GM12878 (cell line): ENCODE results near the gene KRTAP3-3. TPM values are rescaled to one million over a fixed set of nuclear protein-coding genes. Genes with fewer than 3 reads are reported as not detected.

Source experiments
- ATAC-seq: fragments of 200-7000 bp; cut with Tn5 transposase; 3 replicates; pipeline ENCODE4 v1.9.1; 2020; ENCODE audit warnings: mild to moderate bottlenecking, moderate library complexity
- BruUV-seq: library from RNA; stranded (reverse); fragments of 400-500 nt; replicated peaks from 2 replicates; lab custom pipeline; 2021; lab: Mats Ljungman, UMichigan
- CTCF ChIA-PET: fragments of 300-600 bp; sonication (Branson Sonifier 250); formaldehyde crosslinking; extraction: SDS; loops from one replicate; lab custom pipeline; 2021; ENCODE audit warnings: inconsistent platforms; lab: Yijun Ruan, JAX
- POLR2A ChIA-PET: fragments of 350-600 bp; formaldehyde crosslinking; extraction: SDS; loops from one replicate; lab custom pipeline; 2021; ENCODE audit warnings: inconsistent platforms; lab: Charles Lee
- RAD21 ChIA-PET: fragments of 300-600 bp; sonication (Branson Sonifier 250); formaldehyde crosslinking; loops from one replicate; lab custom pipeline; 2023; ENCODE audit warnings: antibody characterized with exemption; ENCODE audit not compliant: unreplicated experiment; lab: Charles Lee
- SMC1A ChIA-PET: fragments of 300-600 bp; sonication (Branson Sonifier 250); formaldehyde crosslinking; loops from one replicate; lab custom pipeline; 2023; ENCODE audit not compliant: unreplicated experiment, uncharacterized antibody; lab: Charles Lee
- DNase-seq: peaks from one replicate; pipeline ENCODE4 v3.0.0-alpha.2; 2011; ENCODE audit warnings: low read depth, low spot score
- FAIRE-seq: peaks from 3 replicates; lab custom pipeline; 2011; peaks lifted over from hg19 to GRCh38; lab: Jason Lieb, UNC
- H2AFZ ChIP-seq: 2 replicates; pipeline ENCODE4 v1.6.0; 2011; ENCODE audit warnings: low read depth, low read length, control low read depth; ENCODE audit not compliant: control insufficient read depth
- H3K27ac ChIP-seq: 2 replicates; pipeline ENCODE4 v1.5.1; 2011; ENCODE audit warnings: control low read depth; ENCODE audit not compliant: control insufficient read depth, insufficient read depth
- H3K27me3 ChIP-seq, 2 experiments: replicated peaks in 1 of 2; 2 replicates each; pipeline versions ENCODE4 v1.6.0 to v1.6.1; 2011; ENCODE audit warnings: low read length in 1 of 2; ENCODE audit not compliant: control insufficient read depth in 2 of 2, insufficient read depth in 2 of 2
- H3K36me3 ChIP-seq, 2 experiments: 2 replicates each; pipeline ENCODE4 v1.5.1; 2011; ENCODE audit warnings: low read length in 1 of 2; ENCODE audit not compliant: control insufficient read depth in 2 of 2, insufficient read depth in 2 of 2
- H3K4me1 ChIP-seq: 2 replicates; pipeline ENCODE4 v1.6.1; 2011; ENCODE audit warnings: mild to moderate bottlenecking, low read length, moderate library complexity, mixed read lengths; ENCODE audit not compliant: control insufficient read depth, insufficient read depth
- H3K4me2 ChIP-seq: 2 replicates; pipeline ENCODE4 v1.6.0; 2011; ENCODE audit warnings: control low read depth; ENCODE audit not compliant: control insufficient read depth, insufficient read depth
- H3K4me3 ChIP-seq: fragments of 200-600 bp; sonication (generic); 2 replicates; pipeline ENCODE4 v1.5.1; 2016
- H3K79me2 ChIP-seq: 2 replicates; pipeline ENCODE4 v1.6.0; 2011; ENCODE audit warnings: low read length; ENCODE audit not compliant: control insufficient read depth, insufficient read depth
- H3K9ac ChIP-seq: 2 replicates; pipeline ENCODE4 v1.8.0; 2011; ENCODE audit warnings: low read length, control low read depth, mixed read lengths; ENCODE audit not compliant: control insufficient read depth, insufficient read depth
- H3K9me3 ChIP-seq: replicated peaks from 3 replicates; pipeline ENCODE4 v1.5.1; 2011; ENCODE audit warnings: mild to moderate bottlenecking, low read length; ENCODE audit not compliant: control insufficient read depth, insufficient read depth
- H4K20me1 ChIP-seq: 2 replicates; pipeline ENCODE4 v1.6.0; 2011; ENCODE audit not compliant: control insufficient read depth, insufficient read depth
- BMI1 ChIP-seq: fragments of 450-650 bp; IDR thresholded peaks from 2 replicates; pipeline ENCODE4 v1.6.1; 2016; ENCODE audit warnings: mild to moderate bottlenecking, moderate library complexity, borderline replicate concordance
- EED ChIP-seq: sonication (generic); IDR thresholded peaks from 2 replicates; pipeline ENCODE4 v1.6.1; 2016; ENCODE audit warnings: antibody characterized with exemption, low read depth
- ESRRA ChIP-seq: IDR thresholded peaks from 2 replicates; pipeline ENCODE4 v1.6.1; 2012; ENCODE audit warnings: mild to moderate bottlenecking, low read length, improper control_type of control experiment
- FOXM1 ChIP-seq: IDR thresholded peaks from 2 replicates; pipeline ENCODE4 v1.6.1; 2012; ENCODE audit warnings: low read depth, mild to moderate bottlenecking, inconsistent platforms, low read length, moderate library complexity
- HCFC1 ChIP-seq: fragments of 150-350 bp; IDR thresholded peaks from 2 replicates; pipeline ENCODE4 v1.6.1; 2014; ENCODE audit warnings: low read length
- IRF4 ChIP-seq: IDR thresholded peaks from 2 replicates; pipeline ENCODE4 v1.6.1; 2011; ENCODE audit warnings: low read depth, low read length
- NFYA ChIP-seq: IDR thresholded peaks from 2 replicates; pipeline ENCODE4 v1.6.1; 2011; ENCODE audit warnings: low read depth, mild to moderate bottlenecking, low read length, improper control_type of control experiment, borderline replicate concordance
- NR2C2 ChIP-seq: IDR thresholded peaks from 2 replicates; pipeline ENCODE4 v1.6.1; 2011; ENCODE audit warnings: borderline replicate concordance, low read depth; ENCODE audit not compliant: control insufficient read depth, insufficient read length
- NR2F1 ChIP-seq: fragments of 450-650 bp; conservative IDR thresholded peaks from 2 replicates; pipeline ENCODE4 v1.6.1; 2017; ENCODE audit warnings: mild to moderate bottlenecking
- NRF1 ChIP-seq: conservative IDR thresholded peaks from 2 replicates; pipeline ENCODE4 v1.6.1; 2011; ENCODE audit warnings: mild to moderate bottlenecking, low read depth, low read length, improper control_type of control experiment
- PML ChIP-seq: IDR thresholded peaks from 2 replicates; pipeline ENCODE4 v1.6.1; 2012; ENCODE audit warnings: low read length, inconsistent platforms
- SIX5 ChIP-seq: IDR thresholded peaks from 2 replicates; pipeline ENCODE4 v1.6.1; 2011; ENCODE audit warnings: mild to moderate bottlenecking, low read depth, low read length, moderate library complexity; ENCODE audit not compliant: severe bottlenecking
- STAT1 ChIP-seq: fragments of 450-650 bp; conservative IDR thresholded peaks from 2 replicates; pipeline ENCODE4 v1.6.1; 2014; ENCODE audit warnings: antibody characterized with exemption, mild to moderate bottlenecking
- ZNF217 ChIP-seq: fragments of 450-650 bp; IDR thresholded peaks from 2 replicates; pipeline ENCODE4 v1.6.1; 2017; ENCODE audit warnings: antibody characterized with exemption, mild to moderate bottlenecking
- WGBS: methylation state at CpG from one replicate; pipeline ENCODE4 v1.1.6; 2016; ENCODE audit warnings: low lambda C conversion rate; ENCODE audit not compliant: insufficient replicate concordance, insufficient coverage; ENCODE audit errors: missing lambda C conversion rate; 5-methylcytosine and 5-hydroxymethylcytosine counted together
- in situ Hi-C: fragments of 300-500 bp; cut with MboI; formaldehyde crosslinking; loops from 9 replicates; pipeline ENCODE4 v1.14.3; 2018; ENCODE audit warnings: mixed read lengths
- intact Hi-C: fragments of 100-400 bp; cut with micrococcal nuclease; formaldehyde crosslinking; loops from one replicate; pipeline ENCODE4 v1.14.2; 2022; ENCODE audit not compliant: unreplicated experiment
- polyA plus RNA-seq, 11 experiments: library from polyadenylated mRNA; depleted of rRNA in 4 of 11; unstranded in 6 of 11; stranded (reverse) in 5 of 11; fragments of >200 nt; fragmentation: Nextera tagmentation in 4 of 11; fragmentation: Illumina TruSeq in 1 of 11; extraction: Ambion mirVana in 4 of 11; extraction: Trizol in 1 of 11; gene quantifications; 1 replicate in 1 of 11; 2 replicates in 10 of 11; pipeline versions ENCODE4 v1.2.1 to v1.2.3, GENCODE V29; 2011 to 2016; ENCODE audit warnings: inconsistent platforms in 2 of 11, missing spikeins in 2 of 11, low read depth in 1 of 11
- total RNA-seq, 4 experiments: library from RNA; depleted of rRNA in 3 of 4; stranded (reverse); fragments of >200 nt in 3 of 4; fragmentation: Illumina TruSeq in 1 of 4; extraction: Trizol in 1 of 4; gene quantifications; 2 replicates each; pipeline versions ENCODE4 v1.2.1 to v1.2.3, GENCODE V29; 2013 to 2021
- TF ChIP-seq, protein P1 (sequence below): IDR thresholded peaks from 2 replicates; pipeline ENCODE4 v1.6.1; 2011; ENCODE audit warnings: mild to moderate bottlenecking, low read depth, low read length, moderate library complexity; ENCODE audit not compliant: insufficient replicate concordance
- TF ChIP-seq, protein P2 (sequence below): IDR thresholded peaks from 2 replicates; pipeline ENCODE4 v1.6.1; 2012; ENCODE audit warnings: improper control_type of control experiment, low read depth, low read length; ENCODE audit not compliant: insufficient replicate concordance
- TF ChIP-seq, protein P3 (sequence below): fragments of 450-650 bp; conservative IDR thresholded peaks from 2 replicates; pipeline ENCODE4 v1.6.1; 2017; ENCODE audit warnings: mild to moderate bottlenecking, moderate library complexity

KRTAP3-3 gene
- total and polyA plus RNA-seq, 10 of the 15 experiments (the other 5 are each of a cell fraction or from before 2014, with no cell fraction given): not detected

DNA sequence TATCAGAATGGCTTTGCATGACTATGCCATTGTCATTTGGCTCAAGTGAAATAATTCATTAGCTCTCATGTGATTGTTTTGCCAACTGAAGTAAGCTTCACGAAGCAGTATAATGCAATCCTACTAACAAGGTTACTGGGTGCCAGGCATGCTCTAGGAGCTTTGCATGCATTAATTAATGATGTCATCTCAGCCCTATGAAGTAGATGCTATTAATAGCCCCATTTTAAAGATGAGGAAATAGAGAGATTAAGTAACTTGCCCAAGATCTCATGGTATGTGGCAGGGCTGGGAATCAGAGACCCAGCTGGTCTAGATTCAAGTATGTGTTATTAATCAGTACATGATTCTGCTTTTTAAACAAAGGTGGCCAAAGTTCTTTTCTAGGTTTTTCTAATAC, 41.3 kb downstream of the KRTAP3-3 start (continued):
- TF ChIP-seq, protein P1, sequence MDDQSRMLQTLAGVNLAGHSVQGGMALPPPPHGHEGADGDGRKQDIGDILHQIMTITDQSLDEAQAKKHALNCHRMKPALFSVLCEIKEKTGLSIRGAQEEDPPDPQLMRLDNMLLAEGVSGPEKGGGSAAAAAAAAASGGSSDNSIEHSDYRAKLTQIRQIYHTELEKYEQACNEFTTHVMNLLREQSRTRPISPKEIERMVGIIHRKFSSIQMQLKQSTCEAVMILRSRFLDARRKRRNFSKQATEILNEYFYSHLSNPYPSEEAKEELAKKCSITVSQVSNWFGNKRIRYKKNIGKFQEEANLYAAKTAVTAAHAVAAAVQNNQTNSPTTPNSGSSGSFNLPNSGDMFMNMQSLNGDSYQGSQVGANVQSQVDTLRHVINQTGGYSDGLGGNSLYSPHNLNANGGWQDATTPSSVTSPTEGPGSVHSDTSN: no peak
- TF ChIP-seq HCFC1: no peak

GRCh38 chr17:40952154-40952553, 41.8 kb downstream of the KRTAP3-3 start:
- no peak overlapping the region for H3K4me2 ChIP-seq
- H3K79me2 ChIP-seq: no peaks in the 10 kb centered on the region
- H3K4me1 ChIP-seq: no peaks in the 10 kb centered on the region
- DNase-seq: no peak
- POLR2A ChIA-PET: no interaction called here
- no peak overlapping the region for H3K9ac ChIP-seq
- H3K27me3 ChIP-seq: no peaks in the 10 kb centered on the region
- ATAC-seq: no peak
- in situ Hi-C loops (no loop called here), intact Hi-C loops (no loop called here)
- H2AFZ ChIP-seq: no peak overlapping the region
- CTCF ChIA-PET: interaction anchor here (0.7 kb wide), 1 partner anchor 9 kb away, joined by 3 read pairs; no protein-coding TSS in a partner anchor
- 65% methylated on average over 2 of the region's 2 CpGs for WGBS
- H4K20me1 ChIP-seq: no peaks in the 10 kb centered on the region
- FAIRE-seq: no peak
- no peaks in the 10 kb centered on the region for H3K9me3 ChIP-seq
- no peak overlapping the region for H3K4me3 ChIP-seq
- no TSS peak for BruUV-seq
- RAD21 ChIA-PET: interaction anchor here (0.6 kb wide), 1 partner anchor 892 kb away, joined by 3 read pairs; no protein-coding TSS in a partner anchor
- no peak overlapping the region for H3K27ac ChIP-seq
- no peaks in the 10 kb centered on the region for H3K36me3 ChIP-seq
- SMC1A ChIA-PET: no interaction called here
- TF ChIP-seq NR2F1 (no peak), IRF4 (no peak), STAT1 (no peak), NRF1 (no peak), BMI1 (no peak), ESRRA (no peak), SIX5 (no peak), PML (no peak), EED (no peak), NR2C2 (no peak), ZNF217 (no peak), NFYA (no peak), FOXM1 (no peak)
- TF ChIP-seq, protein P2, sequence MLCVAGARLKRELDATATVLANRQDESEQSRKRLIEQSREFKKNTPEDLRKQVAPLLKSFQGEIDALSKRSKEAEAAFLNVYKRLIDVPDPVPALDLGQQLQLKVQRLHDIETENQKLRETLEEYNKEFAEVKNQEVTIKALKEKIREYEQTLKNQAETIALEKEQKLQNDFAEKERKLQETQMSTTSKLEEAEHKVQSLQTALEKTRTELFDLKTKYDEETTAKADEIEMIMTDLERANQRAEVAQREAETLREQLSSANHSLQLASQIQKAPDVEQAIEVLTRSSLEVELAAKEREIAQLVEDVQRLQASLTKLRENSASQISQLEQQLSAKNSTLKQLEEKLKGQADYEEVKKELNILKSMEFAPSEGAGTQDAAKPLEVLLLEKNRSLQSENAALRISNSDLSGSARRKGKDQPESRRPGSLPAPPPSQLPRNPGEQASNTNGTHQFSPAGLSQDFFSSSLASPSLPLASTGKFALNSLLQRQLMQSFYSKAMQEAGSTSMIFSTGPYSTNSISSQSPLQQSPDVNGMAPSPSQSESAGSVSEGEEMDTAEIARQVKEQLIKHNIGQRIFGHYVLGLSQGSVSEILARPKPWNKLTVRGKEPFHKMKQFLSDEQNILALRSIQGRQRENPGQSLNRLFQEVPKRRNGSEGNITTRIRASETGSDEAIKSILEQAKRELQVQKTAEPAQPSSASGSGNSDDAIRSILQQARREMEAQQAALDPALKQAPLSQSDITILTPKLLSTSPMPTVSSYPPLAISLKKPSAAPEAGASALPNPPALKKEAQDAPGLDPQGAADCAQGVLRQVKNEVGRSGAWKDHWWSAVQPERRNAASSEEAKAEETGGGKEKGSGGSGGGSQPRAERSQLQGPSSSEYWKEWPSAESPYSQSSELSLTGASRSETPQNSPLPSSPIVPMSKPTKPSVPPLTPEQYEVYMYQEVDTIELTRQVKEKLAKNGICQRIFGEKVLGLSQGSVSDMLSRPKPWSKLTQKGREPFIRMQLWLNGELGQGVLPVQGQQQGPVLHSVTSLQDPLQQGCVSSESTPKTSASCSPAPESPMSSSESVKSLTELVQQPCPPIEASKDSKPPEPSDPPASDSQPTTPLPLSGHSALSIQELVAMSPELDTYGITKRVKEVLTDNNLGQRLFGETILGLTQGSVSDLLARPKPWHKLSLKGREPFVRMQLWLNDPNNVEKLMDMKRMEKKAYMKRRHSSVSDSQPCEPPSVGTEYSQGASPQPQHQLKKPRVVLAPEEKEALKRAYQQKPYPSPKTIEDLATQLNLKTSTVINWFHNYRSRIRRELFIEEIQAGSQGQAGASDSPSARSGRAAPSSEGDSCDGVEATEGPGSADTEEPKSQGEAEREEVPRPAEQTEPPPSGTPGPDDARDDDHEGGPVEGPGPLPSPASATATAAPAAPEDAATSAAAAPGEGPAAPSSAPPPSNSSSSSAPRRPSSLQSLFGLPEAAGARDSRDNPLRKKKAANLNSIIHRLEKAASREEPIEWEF: no peak
- TF ChIP-seq, protein P3, sequence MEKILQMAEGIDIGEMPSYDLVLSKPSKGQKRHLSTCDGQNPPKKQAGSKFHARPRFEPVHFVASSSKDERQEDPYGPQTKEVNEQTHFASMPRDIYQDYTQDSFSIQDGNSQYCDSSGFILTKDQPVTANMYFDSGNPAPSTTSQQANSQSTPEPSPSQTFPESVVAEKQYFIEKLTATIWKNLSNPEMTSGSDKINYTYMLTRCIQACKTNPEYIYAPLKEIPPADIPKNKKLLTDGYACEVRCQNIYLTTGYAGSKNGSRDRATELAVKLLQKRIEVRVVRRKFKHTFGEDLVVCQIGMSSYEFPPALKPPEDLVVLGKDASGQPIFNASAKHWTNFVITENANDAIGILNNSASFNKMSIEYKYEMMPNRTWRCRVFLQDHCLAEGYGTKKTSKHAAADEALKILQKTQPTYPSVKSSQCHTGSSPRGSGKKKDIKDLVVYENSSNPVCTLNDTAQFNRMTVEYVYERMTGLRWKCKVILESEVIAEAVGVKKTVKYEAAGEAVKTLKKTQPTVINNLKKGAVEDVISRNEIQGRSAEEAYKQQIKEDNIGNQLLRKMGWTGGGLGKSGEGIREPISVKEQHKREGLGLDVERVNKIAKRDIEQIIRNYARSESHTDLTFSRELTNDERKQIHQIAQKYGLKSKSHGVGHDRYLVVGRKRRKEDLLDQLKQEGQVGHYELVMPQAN: no peak
